Type B pancreatic cell (in vitro differentiated cells): Measurements from ENCODE around the gene TTBK1. TPM values are rescaled to one million over a fixed set of nuclear protein-coding genes. Genes with fewer than 3 reads are reported as not detected.

Source experiments
- DNase-seq: peaks from one replicate; pipeline ENCODE4 v3.0.0; 2021; ENCODE audit warnings: mixed read lengths; ENCODE audit not compliant: unreplicated experiment; ENCODE audit errors: extremely low spot score
- H3K27ac Mint-ChIP-seq: 2 replicates; pipeline ENCODE4 v1.8.0; 2021; ENCODE audit warnings: mild to moderate bottlenecking, mixed read lengths
- H3K27me3 Mint-ChIP-seq: 2 replicates; pipeline ENCODE4 v1.8.0; 2021; ENCODE audit warnings: mixed read lengths
- H3K36me3 Mint-ChIP-seq: 2 replicates; pipeline ENCODE4 v1.8.0; 2021; ENCODE audit warnings: mixed read lengths
- H3K4me1 Mint-ChIP-seq: one replicate; pipeline ENCODE4 v1.8.0; 2021; ENCODE audit warnings: mixed read lengths; ENCODE audit not compliant: unreplicated experiment
- H3K4me3 Mint-ChIP-seq: 2 replicates; pipeline ENCODE4 v1.8.0; 2021; ENCODE audit warnings: mild to moderate bottlenecking, mixed read lengths
- H3K9me3 Mint-ChIP-seq: 2 replicates; pipeline ENCODE4 v1.8.0; 2021; ENCODE audit warnings: mixed read lengths
- total RNA-seq: library from RNA; stranded (reverse); gene quantifications from 2 replicates; pipeline ENCODE4 v1.2.1, GENCODE V29; 2021; ENCODE audit warnings: low replicate concordance
- TF ChIP-seq, protein P1 (sequence below): fragments of 200-600 bp; sonication (generic); conservative IDR thresholded peaks from 2 replicates; pipeline ENCODE4 v1.5.0; 2021; ENCODE audit warnings: antibody characterized with exemption, mild to moderate bottlenecking

Gene TTBK1
- total RNA-seq, 1 donor from 2014 or later: 1.7 TPM

DNA sequence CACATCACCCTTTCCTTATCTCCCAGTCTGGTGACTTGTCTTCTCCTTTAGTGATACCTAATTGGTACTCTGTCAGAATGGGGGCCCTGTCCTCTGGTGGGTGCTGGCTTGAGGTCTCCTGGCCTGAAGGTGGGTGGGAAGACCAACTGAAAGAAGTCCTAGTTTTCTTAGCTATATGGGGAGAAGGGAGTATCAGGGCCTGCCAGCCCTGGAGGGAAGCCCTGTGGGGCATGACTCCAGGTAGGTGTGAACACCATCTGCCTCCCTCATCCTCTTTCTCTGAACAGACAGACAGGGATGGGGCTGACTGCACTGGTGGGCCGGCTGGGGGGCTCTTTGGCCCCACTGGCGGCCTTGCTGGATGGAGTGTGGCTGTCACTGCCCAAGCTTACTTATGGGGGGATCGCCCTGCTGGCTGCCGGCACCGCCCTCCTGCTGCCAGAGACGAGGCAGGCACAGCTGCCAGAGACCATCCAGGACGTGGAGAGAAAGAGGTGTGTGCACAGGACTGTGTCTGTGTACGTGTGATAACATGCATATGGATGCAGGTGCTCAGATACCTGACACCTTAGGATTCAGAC lies 60.6 kb downstream of the TTBK1 start:
- H3K9me3 Mint-ChIP-seq: no peaks in the 10 kb centered on the region
- no peaks in the 10 kb centered on the region for H3K36me3 Mint-ChIP-seq
- no peak overlapping the region for H3K27ac Mint-ChIP-seq
- peak; percentile 58 for DNase-seq
- peaks cover 13% of the 10 kb centered on the region for H3K27me3 Mint-ChIP-seq
- H3K4me3 Mint-ChIP-seq: no peak overlapping the region
- TF ChIP-seq, protein P1, sequence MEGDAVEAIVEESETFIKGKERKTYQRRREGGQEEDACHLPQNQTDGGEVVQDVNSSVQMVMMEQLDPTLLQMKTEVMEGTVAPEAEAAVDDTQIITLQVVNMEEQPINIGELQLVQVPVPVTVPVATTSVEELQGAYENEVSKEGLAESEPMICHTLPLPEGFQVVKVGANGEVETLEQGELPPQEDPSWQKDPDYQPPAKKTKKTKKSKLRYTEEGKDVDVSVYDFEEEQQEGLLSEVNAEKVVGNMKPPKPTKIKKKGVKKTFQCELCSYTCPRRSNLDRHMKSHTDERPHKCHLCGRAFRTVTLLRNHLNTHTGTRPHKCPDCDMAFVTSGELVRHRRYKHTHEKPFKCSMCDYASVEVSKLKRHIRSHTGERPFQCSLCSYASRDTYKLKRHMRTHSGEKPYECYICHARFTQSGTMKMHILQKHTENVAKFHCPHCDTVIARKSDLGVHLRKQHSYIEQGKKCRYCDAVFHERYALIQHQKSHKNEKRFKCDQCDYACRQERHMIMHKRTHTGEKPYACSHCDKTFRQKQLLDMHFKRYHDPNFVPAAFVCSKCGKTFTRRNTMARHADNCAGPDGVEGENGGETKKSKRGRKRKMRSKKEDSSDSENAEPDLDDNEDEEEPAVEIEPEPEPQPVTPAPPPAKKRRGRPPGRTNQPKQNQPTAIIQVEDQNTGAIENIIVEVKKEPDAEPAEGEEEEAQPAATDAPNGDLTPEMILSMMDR: no peak
- peaks cover 2% of the 10 kb centered on the region for H3K4me1 Mint-ChIP-seq

DNA sequence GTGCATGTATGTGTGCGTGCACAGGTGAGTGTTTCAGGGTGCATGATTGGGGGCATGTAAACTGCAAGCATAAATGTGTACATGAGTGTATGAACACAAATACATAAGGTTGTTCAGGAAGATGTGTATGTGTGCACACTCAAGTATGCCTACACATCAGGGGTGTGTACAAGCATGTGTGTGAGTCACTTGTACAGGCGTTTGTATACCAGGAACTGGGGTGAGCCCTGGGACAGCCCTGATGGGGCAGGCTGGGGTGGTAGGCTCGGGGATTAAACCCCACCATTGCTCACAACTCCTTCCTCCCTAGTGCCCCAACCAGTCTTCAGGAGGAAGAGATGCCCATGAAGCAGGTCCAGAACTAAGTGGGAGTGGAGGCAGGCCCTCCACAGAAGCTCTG lies 61.1 kb downstream of the TTBK1 start:
- no peaks in the 10 kb centered on the region for H3K36me3 Mint-ChIP-seq
- H3K27ac Mint-ChIP-seq: no peak overlapping the region
- no peak for DNase-seq
- no peaks in the 10 kb centered on the region for H3K9me3 Mint-ChIP-seq
- TF ChIP-seq, protein P1: no peak
- no peak overlapping the region for H3K4me3 Mint-ChIP-seq
- peaks cover 7% of the 10 kb centered on the region for H3K4me1 Mint-ChIP-seq
- peaks cover 17% of the 10 kb centered on the region for H3K27me3 Mint-ChIP-seq

DNA sequence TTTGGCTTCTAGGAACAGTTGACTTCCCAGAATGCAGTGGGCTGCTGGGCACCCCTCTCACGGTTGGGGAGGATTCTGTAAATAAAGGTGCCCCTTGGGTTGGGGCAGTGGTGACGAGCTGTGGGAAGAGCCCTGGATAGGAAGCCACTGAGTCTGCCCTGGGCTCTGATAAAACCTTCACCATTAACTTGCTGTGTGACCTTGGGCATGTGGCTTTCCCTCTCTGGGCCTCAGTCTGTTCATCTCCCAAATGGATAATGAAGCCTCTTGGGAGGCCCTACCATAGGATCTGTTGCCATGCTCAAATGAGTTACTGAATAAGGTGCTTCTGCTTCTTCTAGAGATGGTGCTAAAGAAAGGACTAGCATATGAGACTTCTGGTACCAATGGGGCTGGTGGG lies 61.6 kb downstream of the TTBK1 start:
- H3K4me3 Mint-ChIP-seq: no peak overlapping the region
- DNase-seq: no peak
- H3K36me3 Mint-ChIP-seq: no peaks in the 10 kb centered on the region
- peaks cover 7% of the 10 kb centered on the region for H3K4me1 Mint-ChIP-seq
- H3K27ac Mint-ChIP-seq: no peak overlapping the region
- H3K9me3 Mint-ChIP-seq: no peaks in the 10 kb centered on the region
- peaks cover 16% of the 10 kb centered on the region for H3K27me3 Mint-ChIP-seq
- TF ChIP-seq, protein P1: no peak

DNA sequence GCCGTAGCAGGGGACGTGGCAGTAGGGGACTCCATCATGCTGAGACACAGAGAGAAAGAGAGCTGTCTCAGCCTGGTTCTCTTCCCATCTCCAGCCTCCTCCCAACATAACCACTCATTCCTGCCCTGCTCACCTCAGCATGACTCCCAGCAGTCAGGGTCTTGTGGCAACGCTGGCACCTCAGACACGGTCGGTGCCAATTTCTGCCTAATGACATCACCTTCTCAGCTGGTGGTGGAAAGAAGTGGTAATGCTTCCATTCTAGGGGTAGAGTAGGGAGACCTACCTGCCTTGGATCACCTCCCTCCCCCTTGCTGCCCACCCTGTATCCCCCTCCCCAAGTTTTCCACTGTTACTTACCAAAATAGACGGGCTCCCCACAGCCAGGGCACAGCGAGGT lies 62.8 kb downstream of the TTBK1 start:
- TF ChIP-seq, protein P1: no peak
- no peaks in the 10 kb centered on the region for H3K36me3 Mint-ChIP-seq
- H3K4me3 Mint-ChIP-seq: no peak overlapping the region
- H3K9me3 Mint-ChIP-seq: no peaks in the 10 kb centered on the region
- H3K27ac Mint-ChIP-seq: no peak overlapping the region
- peaks cover 7% of the 10 kb centered on the region for H3K4me1 Mint-ChIP-seq
- peaks cover 20% of the 10 kb centered on the region for H3K27me3 Mint-ChIP-seq
- no peak for DNase-seq

DNA sequence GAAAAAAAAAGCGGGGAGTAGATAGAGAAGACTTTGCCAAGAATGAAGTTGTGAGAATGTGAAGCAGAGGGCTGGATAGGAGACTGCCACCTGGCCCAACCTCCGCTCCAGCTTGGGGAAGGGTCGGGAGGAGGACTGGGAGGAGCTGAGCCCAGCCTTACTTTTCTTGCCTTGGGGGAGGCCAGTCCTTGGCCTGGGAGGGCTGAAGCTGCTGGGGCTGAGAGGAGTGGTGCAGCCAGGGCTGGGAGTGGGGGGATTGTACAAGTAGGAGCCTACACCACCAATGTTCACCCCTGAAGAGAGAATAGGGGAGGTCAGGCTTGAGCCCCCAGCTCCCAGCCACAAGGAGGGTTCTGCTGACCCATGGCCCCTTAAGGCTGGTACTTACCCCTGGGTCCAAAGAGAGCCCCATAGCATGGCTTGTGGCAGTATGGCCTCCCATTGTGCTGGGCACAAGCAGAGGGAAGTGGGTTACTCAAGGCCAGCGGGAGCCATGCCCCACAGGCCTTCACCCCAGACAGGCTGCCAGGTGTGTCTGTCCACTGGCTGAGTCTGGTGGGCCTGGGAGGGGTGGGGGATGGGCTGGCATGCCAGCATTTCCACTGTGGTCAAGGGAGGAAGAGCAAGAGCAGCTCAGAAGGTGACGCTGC lies 64.3 kb downstream of the TTBK1 start:
- TF ChIP-seq, protein P1: no peak
- peaks cover 7% of the 10 kb centered on the region for H3K4me1 Mint-ChIP-seq
- no peaks in the 10 kb centered on the region for H3K36me3 Mint-ChIP-seq
- H3K27me3 Mint-ChIP-seq: peaks cover 17% of the 10 kb centered on the region
- peak; percentile 60 for DNase-seq
- H3K9me3 Mint-ChIP-seq: no peaks in the 10 kb centered on the region
- no peak overlapping the region for H3K27ac Mint-ChIP-seq
- H3K4me3 Mint-ChIP-seq: peak overlapping the region; percentile 41
